Small intestine (tissue), 7 donors: ENCODE measurements around the gene CFAP97D2. TPM values are rescaled to one million over a fixed set of nuclear protein-coding genes. Genes with fewer than 3 reads are reported as not detected.
"Not testable (repeated sequence)": the region's sequence is repeated elsewhere in the genome, so short reads cannot be mapped to it uniquely, and the experiment has no call there.

ENCODE experiments used
- DNase-seq, 2 donors: peaks; one replicate each; pipeline versions ENCODE4 v3.0.0 to v3.0.0-alpha.2; 2013
- FAIRE-seq: peaks from 2 replicates; lab custom pipeline; 2012; peaks lifted over from hg19 to GRCh38; lab: Jason Lieb, UNC
- H3K27ac ChIP-seq, 3 donors: one replicate each; pipeline ENCODE4 v1.5.1; 2013; ENCODE audit warnings: low read length in 2 of 3, mild to moderate bottlenecking in 2 of 3, control low read depth in 1 of 3, inconsistent platforms in 1 of 3, low read depth in 1 of 3, moderate library complexity in 1 of 3
- H3K27me3 ChIP-seq, 3 donors: one replicate each; pipeline ENCODE4 v1.6.1; 2013; ENCODE audit warnings: low read length in 3 of 3, inconsistent platforms in 1 of 3; ENCODE audit not compliant: control insufficient read depth in 3 of 3, insufficient read depth in 3 of 3
- H3K36me3 ChIP-seq, 3 donors: one replicate each; pipeline ENCODE4 v1.6.1; 2013; ENCODE audit warnings: low read length in 3 of 3, inconsistent platforms in 1 of 3, low read depth in 1 of 3, mild to moderate bottlenecking in 1 of 3, moderate library complexity in 1 of 3; ENCODE audit not compliant: control insufficient read depth in 3 of 3, insufficient read depth in 2 of 3
- H3K4me1 ChIP-seq, 3 donors: one replicate each; pipeline ENCODE4 v1.6.1; 2013; ENCODE audit warnings: low read length in 2 of 3, inconsistent platforms in 1 of 3, low read depth in 1 of 3, mild to moderate bottlenecking in 1 of 3, moderate library complexity in 1 of 3; ENCODE audit not compliant: control insufficient read depth in 3 of 3, insufficient read depth in 2 of 3
- H3K4me3 ChIP-seq, 3 donors: one replicate each; pipeline ENCODE4 v1.5.1; 2013; ENCODE audit warnings: low read length in 3 of 3, control low read depth in 1 of 3, inconsistent platforms in 1 of 3, low read depth in 1 of 3, mild to moderate bottlenecking in 1 of 3, moderate library complexity in 1 of 3
- H3K9me3 ChIP-seq, 2 donors: one replicate each; pipeline ENCODE4 v1.6.1; 2013; ENCODE audit warnings: low read depth in 1 of 2, low read length in 1 of 2; ENCODE audit not compliant: control insufficient read depth in 2 of 2, insufficient read depth in 1 of 2
- WGBS, 3 donors: extraction: QIAGEN DNeasy Blood & Tissue Kit; methylation state at CpG; one replicate each; pipeline ENCODE4 v1.1.7; 2013; 5-methylcytosine and 5-hydroxymethylcytosine counted together
- polyA plus RNA-seq, 4 donors: library from polyadenylated mRNA; stranded (reverse) in 3 of 4; unstranded in 1 of 4; fragments of 200-250 nt in 3 of 4; fragments of 120-200 nt in 1 of 4; gene quantifications; one replicate each; pipeline versions ENCODE4 v1.2.1 to v1.2.3, GENCODE V29; 2013
- donor health status: healthy with polysubstance abuse.
- donor health status: control.
- donor health status: control.
- donor health status: Bipolar disorder and iron deficiency.
- donor health status: healthy.

The CFAP97D2 gene
- polyA plus RNA-seq, 4 donors = not detected

DNA sequence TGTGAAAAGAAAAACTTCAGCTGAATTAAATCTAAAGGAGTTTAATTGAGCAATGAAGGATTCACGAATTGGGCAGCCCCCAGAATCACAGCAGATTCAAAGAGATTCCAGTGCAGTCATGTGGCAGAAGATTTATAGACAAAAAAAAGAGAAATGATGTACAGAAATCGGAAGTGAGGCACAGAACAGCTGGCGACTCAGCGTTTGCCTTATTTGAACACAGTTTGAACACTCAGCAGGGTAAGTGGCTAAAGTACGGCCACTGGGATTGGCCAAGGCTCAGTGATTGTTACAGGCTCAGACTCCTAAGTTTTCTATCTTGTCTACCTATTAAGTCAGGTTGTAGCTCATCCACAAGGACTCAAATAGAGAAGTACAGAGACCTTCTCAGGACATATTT lies 11.6 kb upstream of the CFAP97D2 start:
- no peak overlapping the region for H3K27ac ChIP-seq
- no peaks in the 10 kb centered on the region for H3K36me3 ChIP-seq
- DNase-seq (no peak), FAIRE-seq (no peak)
- no peak overlapping the region for H3K4me3 ChIP-seq
- 72 to 85% (median 83%) methylated on average over 5 of the region's 5 CpGs for WGBS, 3 donors
- no peaks in the 10 kb centered on the region for H3K9me3 ChIP-seq
- no peaks in the 10 kb centered on the region for H3K4me1 ChIP-seq
- H3K27me3 ChIP-seq = peaks cover 0 to 8% (median 0%) of the 10 kb centered on the region in 3 donors

DNA sequence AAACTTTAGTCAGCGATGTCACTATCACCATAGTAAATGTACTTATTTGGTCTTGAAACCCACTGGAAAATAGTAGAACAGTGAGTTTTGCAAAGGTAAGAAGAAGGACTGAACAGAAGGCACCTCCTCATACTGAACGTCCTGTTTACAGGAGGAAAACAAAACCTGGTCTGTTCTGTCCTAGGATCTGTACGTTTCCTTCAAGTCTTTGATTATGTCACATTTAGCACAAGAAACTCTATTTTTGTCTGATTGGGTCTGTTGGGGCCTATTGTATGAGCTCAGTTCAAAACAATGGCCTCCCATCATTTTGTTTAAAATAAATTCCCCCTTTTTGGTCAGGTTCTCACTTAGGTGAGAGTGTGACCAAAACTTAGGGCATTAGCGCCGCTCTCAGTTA lies 11.2 kb upstream of the CFAP97D2 start:
- Histone ChIP-seq H3K27me3 (peaks cover 0 to 8% (median 0%) of the 10 kb centered on the region in 3 donors), H3K4me3 (no peak overlapping the region), H3K4me1 (no peaks in the 10 kb centered on the region), H3K9me3 (peaks cover 0 to 4% of the 10 kb centered on the region in 2 donors), H3K36me3 (no peaks in the 10 kb centered on the region), H3K27ac (no peak overlapping the region)
- no peak for DNase-seq
- 86 to 91% (median 91%) methylated on average over 5 of the region's 5 CpGs for WGBS, 3 donors
- no peak for FAIRE-seq

GRCh38 chr13:114173272-114173671 lies 5.8 kb upstream of the CFAP97D2 start:
- peaks cover 0 to 26% of the 10 kb centered on the region in 2 donors for H3K9me3 ChIP-seq
- FAIRE-seq (no peak), DNase-seq (no peak)
- no peak overlapping the region for H3K27ac ChIP-seq
- H3K27me3 ChIP-seq = no peaks in the 10 kb centered on the region
- H3K36me3 ChIP-seq = no peaks in the 10 kb centered on the region
- 85 to 89% (median 86%) methylated on average over 3 of the region's 3 CpGs for WGBS, 3 donors
- H3K4me1 ChIP-seq = no peaks in the 10 kb centered on the region
- no peak overlapping the region for H3K4me3 ChIP-seq

- H3K27me3 ChIP-seq = no peaks in the 10 kb centered on the region
- FAIRE-seq (no peak), DNase-seq (no peak)
- H3K27ac ChIP-seq = no peak overlapping the region
- no peaks in the 10 kb centered on the region for H3K36me3 ChIP-seq
- H3K4me3 ChIP-seq = no peak overlapping the region
- H3K9me3 ChIP-seq = peaks cover 0 to 26% of the 10 kb centered on the region in 2 donors
- H3K4me1 ChIP-seq = no peaks in the 10 kb centered on the region
- 52 to 79% (median 59%) methylated on average over 1 of the region's 1 CpG for WGBS, 3 donors
These were observed 5.3 kb upstream of the CFAP97D2 start for GRCh38 chr13:114173745-114174144.

DNA sequence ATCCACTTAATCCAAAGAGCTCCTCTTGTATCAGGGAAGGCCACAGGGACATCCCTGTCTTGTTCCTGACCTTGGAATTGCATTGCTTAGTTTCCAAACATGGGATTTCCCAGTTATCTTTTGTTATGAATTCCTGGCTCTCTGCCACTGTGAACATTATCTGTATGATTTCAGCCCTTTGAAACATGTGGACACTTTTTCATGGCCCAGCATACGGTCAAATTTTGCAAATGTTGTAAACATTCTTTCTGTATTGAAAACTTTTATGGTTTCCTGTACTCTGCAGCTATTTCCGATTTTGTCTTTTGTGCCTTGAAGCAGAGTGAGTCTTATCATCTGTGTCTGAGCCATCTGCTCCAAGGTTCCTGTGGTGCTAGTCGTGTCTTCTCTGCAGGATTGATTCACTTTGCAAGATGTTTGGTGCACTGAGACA lies 4.5 kb upstream of the CFAP97D2 start:
- FAIRE-seq (no peak), DNase-seq (no peak)
- H3K4me3 ChIP-seq = no peak overlapping the region
- no peaks in the 10 kb centered on the region for H3K4me1 ChIP-seq
- no peak overlapping the region for H3K27ac ChIP-seq
- no peaks in the 10 kb centered on the region for H3K27me3 ChIP-seq
- WGBS, 3 donors = 44 to 49% (median 49%) methylated on average over 3 of the region's 3 CpGs
- peaks cover 0 to 26% of the 10 kb centered on the region in 2 donors for H3K9me3 ChIP-seq
- no peaks in the 10 kb centered on the region for H3K36me3 ChIP-seq

- not testable (repeated sequence) for H3K27ac ChIP-seq, DNase-seq, H3K4me1 ChIP-seq, H3K4me3 ChIP-seq, H3K36me3 ChIP-seq, H3K27me3 ChIP-seq, FAIRE-seq
- 73 to 85% (median 83%) methylated on average over 12 to 14 of the region's 14 CpGs for WGBS, 3 donors
- H3K9me3 ChIP-seq = peaks cover 0 to 26% of the 10 kb centered on the region in 2 donors
These were observed 2.6 kb upstream of the CFAP97D2 start for GRCh38 chr13:114176359-114176902.

DNA sequence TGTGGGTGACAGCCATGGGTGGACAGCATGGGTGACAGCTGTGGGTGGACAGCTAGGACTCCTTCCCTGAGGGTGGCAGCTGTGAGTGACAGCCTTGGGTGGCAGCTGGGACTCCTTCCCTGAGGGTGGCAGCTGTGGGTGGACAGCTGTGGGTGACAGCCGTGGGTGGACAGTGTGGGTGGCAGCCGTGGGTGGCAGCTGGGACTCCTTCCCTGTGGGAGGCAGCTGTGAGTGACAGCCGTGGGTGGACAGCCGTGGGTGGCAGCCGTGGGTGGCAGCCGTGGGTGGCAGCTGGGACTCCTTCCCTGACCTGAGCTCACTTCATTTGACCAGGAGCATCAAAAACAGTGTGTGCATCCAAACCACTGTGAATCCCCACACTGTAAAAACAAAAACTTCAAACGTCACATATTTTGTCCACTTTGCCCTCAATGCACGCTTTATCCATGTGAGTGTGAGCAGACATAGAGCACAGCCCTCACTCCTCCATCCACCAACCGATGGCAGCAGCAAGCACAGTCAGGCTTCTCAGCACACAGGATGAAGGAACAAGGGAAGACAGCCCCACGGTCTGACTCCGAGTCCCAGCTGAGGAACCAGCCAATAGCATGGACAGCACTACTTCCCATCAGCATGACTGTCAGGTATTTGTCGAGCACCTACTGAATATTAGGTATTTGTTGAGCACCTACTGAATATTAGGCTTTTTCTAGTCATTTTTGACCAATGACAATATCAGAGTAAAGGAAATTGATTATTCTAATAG lies 1.6 kb upstream of the CFAP97D2 start:
- no peak for FAIRE-seq
- no peak for DNase-seq
- Histone ChIP-seq H3K27me3 (no peaks in the 10 kb centered on the region), H3K4me3 (no peak overlapping the region), H3K36me3 (no peaks in the 10 kb centered on the region), H3K27ac (no peak overlapping the region), H3K9me3 (peaks cover 0 to 26% of the 10 kb centered on the region in 2 donors), H3K4me1 (no peaks in the 10 kb centered on the region)
- 43 to 62% (median 48%) methylated on average over 12 of the region's 12 CpGs for WGBS, 3 donors

DNA sequence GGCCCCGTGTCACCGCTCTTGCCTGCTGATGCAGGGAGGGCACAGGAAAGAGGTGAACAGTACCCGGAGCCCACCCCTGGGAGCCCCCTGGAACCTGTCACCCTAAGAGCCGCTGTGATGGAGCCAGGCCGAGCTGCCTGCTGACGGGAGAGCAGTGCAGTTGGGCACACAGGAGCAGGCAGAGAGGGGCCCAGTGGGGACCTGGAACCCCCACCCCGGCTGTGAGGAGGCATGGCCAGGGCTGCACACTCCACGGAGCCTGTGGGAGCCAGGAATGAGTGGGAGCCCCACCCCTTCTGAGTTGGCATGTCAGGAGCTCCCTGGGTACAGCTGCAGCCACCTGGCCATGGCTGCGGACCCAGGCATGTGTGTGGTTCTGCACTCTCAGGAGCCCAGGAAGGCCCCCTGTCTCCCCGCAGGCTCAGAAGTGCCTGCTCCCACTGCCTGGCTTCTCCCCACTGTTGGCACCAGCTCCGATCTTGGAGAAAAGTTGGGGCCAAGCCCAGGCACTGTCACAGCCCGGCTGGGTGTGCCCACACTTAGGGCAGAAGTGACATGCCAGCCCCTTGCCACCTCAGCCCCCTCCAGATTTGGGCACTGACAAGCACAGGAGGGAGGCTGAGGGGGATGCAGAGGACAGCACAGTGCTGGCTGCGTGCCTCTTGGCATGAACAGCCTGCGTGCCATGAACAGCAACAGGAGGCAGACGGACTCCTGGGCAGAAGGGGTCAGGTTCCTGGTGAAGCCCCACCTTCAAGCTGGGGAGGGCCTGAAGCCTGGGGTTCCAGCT lies 6.3 kb downstream of the CFAP97D2 start:
- no peak overlapping the region for H3K27ac ChIP-seq
- no peaks in the 10 kb centered on the region for H3K4me1 ChIP-seq
- FAIRE-seq = no peak
- H3K36me3 ChIP-seq = no peaks in the 10 kb centered on the region
- H3K27me3 ChIP-seq = no peaks in the 10 kb centered on the region
- H3K4me3 ChIP-seq = no peak overlapping the region
- 90 to 94% (median 90%) methylated on average over 15 of the region's 15 CpGs for WGBS, 3 donors
- peaks cover 0 to 22% of the 10 kb centered on the region in 2 donors for H3K9me3 ChIP-seq
- no peak for DNase-seq
